ENCODE results near the gene GMDS.

The GMDS gene

DNA sequence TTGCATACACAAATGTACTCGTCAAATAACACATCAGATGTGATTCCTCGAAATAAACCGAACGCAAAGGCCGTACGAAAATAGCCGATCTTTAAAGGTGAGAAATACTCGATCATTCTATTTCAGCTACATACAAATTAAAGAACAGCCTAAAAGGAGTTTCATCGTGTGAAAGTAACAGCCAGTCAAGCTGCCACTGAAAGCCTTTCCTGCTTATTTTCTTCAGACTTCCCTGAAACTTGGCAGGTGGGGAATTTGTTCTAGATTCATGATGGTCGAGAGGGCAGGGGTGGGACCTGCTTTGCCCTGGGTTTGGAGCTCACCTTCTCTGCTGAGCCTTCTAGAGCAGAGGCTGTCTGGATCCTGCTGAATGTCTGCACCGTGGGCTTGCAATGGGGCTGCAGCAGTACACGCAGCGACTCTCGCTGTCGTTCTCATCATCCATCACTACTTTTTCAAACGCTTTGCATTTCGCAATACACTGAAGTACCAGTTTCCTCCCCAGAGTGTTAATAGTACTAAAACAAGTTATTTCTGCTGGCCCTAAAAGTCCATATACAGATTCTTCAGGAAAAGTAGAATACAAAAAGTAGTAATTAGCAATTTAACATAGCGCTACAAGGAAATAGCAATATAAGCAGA lies 619.5 kb downstream of the GMDS start:
- TF ChIP-seq, protein P1, sequence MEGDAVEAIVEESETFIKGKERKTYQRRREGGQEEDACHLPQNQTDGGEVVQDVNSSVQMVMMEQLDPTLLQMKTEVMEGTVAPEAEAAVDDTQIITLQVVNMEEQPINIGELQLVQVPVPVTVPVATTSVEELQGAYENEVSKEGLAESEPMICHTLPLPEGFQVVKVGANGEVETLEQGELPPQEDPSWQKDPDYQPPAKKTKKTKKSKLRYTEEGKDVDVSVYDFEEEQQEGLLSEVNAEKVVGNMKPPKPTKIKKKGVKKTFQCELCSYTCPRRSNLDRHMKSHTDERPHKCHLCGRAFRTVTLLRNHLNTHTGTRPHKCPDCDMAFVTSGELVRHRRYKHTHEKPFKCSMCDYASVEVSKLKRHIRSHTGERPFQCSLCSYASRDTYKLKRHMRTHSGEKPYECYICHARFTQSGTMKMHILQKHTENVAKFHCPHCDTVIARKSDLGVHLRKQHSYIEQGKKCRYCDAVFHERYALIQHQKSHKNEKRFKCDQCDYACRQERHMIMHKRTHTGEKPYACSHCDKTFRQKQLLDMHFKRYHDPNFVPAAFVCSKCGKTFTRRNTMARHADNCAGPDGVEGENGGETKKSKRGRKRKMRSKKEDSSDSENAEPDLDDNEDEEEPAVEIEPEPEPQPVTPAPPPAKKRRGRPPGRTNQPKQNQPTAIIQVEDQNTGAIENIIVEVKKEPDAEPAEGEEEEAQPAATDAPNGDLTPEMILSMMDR (IDR thresholded peaks at IDR 0.05; ENCODE audit: extremely low read depth, missing control alignments), result no peak
- no peak for DNase-seq (ENCODE audit: low spot score)

DNA sequence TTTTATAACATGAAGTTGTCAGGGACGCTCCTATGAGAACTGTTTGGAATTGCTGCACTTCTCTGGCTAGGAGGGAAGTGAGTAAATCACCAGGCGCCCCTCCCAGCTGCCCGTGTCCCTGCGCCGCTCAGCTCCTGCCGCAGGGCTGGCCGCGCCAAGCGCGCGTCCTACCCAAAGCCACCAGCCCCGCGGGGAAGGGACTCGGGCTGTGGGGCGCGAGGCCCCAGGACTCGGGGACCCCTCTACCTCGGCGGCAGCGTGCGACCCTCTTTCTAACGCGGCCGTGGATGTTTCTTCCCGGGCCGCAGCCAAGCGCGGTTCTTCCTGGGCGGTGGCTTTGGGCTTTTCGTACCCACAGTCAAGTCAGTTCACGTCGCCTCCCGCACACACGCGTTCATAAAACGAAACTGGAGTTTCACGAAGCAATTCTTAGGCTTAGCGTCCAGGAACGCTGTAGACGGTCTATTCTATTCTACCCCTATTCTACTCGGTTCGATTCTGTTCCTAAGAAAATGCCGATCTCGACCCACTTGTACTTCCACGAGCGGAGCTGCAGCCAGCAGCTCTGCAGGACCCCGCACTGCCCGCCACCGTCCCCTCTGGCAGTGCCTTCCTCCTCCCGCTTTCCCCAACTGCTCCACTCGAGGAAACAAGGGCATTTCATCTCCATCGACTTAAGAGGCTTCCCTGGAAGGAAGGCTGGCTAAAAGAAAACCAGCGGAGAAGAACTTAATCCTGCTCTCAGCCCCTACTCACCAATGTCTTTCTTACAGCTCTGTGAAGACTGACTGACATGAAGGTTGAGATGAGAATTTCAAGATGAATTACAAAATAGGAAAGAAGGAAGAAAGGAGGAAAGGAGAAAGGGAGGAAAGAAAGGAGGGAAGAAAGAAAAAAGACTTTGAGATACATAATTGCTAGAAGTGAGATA lies 620.3 kb downstream of the GMDS start:
- peak; percentile 47 for DNase-seq (ENCODE audit: low spot score)
- TF ChIP-seq, protein P1 (IDR thresholded peaks at IDR 0.05; ENCODE audit: extremely low read depth, missing control alignments), result no peak

DNA sequence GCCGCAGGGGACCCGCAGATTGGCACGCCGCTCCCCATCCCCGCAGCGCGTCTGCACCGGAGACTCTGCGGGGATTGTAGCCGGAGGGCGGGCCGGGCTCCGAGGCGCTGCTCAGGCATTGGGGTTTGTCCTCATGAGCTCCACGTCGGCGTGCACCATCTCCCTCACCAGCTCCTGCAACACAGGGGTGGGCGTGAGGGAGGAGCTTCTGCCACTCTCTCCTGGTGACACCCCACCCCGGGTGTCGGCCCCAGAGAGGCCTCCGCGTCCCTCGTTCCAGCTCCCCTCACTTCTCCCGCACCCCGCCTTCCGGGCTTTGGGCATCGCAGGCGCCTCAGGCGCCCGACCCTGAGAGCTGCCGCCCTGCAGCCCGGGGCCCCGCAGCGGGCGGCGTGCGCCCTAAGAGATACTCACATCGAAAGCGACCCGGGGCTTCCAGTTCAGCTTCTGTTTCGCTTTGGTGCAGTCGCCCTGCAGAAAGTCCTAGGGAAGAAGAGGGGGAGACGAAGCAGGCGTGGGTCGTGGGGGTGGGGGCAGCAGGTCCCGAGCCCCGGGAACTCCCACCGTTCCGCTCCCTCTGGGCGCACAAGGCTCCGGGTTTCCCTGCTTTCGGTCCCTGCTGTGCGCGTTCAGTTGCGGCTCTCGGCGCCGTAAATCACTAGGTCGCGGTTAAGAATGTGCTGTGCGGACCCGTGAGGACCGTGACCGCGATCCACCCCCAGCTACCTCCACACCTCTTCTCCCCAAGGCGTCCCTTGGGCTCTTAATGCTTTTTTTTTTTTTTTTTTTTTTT lies 621.2 kb downstream of the GMDS start:
- DNase-seq (ENCODE audit: low spot score), result peak; percentile 87
- TF ChIP-seq, protein P1 (IDR thresholded peaks at IDR 0.05; ENCODE audit: extremely low read depth, missing control alignments), result no peak

DNA sequence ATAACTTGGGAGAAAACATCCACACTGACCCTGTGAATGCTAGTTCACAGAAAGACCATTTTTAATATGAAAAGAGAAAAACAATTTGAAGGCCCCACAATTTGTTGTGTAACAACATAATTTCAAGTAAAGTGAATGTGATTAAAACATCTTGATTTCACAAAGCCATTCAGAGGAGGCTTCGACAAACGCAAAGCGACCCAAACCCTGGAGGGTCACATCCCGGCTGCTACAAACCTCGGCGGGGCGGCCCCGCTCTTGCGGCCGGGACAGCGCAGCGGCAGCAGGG lies 621.7 kb downstream of the GMDS start:
- no peak for DNase-seq (ENCODE audit: low spot score)
- TF ChIP-seq, protein P1 (IDR thresholded peaks at IDR 0.05; ENCODE audit: extremely low read depth, missing control alignments), result no peak

DNA sequence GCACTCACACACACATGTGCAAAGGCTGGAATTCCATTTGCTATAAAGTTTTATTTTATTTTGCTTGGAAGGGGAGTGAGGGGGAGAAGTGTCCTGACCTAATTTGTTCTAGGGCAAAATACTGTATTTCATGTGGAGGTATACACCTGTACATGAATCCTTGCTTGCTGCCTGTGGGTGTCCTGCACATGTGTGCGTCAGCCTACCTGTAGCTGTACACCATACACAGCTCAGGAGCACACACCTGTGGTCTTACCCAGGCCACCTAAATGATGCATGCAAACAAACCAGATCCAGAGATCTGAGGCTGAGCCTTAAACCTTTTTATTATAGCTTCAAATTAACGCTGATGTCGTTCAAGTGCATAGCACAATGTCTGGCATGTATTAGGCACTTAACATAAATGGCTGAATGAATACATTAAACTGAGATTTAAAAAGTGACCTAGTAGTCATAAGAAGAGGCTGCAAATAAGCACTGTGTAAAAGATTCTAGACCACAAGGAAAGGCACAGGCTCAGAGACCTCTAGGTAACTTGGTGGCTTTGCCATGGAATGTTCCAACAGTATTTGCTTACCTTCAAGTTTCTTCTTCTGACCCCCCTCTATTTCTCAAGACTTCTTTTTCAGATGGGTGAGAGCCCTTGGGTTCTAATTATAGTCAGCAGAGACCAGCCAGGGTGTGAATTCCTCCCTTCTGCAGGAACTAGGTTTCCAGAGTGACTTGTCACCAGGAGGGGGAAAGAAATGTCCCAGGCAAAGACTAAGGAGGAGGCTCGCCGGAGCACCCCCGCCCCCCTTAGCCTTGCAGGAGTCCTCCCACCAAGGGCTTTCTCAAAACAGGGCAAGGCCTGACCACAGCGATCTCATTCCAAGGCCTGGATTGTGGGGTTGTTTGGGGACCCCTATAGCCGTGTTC lies 622.3 kb downstream of the GMDS start:
- TF ChIP-seq, protein P1 (IDR thresholded peaks at IDR 0.05; ENCODE audit: extremely low read depth, missing control alignments), result no peak
- no peak for DNase-seq (ENCODE audit: low spot score)

DNA sequence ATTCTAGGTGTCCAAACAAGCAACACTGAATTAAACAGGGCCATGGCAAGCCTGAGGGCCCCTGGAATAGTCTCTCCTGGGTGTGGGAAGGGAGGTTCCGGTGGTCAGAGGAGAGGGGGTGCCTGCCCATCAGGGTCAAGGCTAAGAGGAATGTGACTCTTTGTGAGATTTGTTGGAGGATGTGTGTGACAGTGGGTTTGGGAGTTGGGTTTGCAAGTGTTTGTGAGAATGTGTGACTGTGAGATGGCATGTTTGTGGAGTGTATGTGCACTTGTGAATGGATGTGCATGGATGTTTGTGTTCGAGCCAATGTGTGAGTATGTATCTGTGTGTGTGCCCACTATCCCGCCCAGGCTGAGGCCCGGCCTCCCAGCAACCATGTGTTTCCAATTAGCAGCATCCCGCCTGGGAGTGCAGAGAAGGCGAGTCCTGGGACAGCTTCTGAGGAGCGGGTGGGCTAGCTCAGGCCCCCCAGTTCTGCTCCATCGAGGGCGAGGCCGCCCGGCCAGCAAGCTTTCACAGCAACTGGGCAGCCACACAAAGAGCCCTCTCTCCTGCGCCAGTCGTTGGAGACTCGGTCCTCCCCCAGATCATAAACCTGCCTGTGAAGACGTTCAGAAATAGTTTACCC lies 623.1 kb downstream of the GMDS start:
- DNase-seq (ENCODE audit: low spot score), result no peak

More for the DNA sequence above, 623.1 kb downstream of the GMDS start:
- TF ChIP-seq, protein P1 (IDR thresholded peaks at IDR 0.05; ENCODE audit: extremely low read depth, missing control alignments), result no peak

All from GM20000 (cell line).